Activated CD4-positive, alpha-beta T cell treated with anti-CD3 and anti-CD28 coated beads, Interleukin-2, amount 10 ng/mL, durations not matched to agents 24 days and 14 days (primary cell): ENCODE results near the gene EIF4A3. TPM values are rescaled to one million over a fixed set of nuclear protein-coding genes. Genes with fewer than 3 reads are reported as not detected.
A peak's percentile ranks its signal among the peaks of the same experiment; 100 is the strongest.
"Not testable (repeated sequence)": the region's sequence is repeated elsewhere in the genome, so short reads cannot be mapped to it uniquely, and the experiment has no call there.

Experiments
- DNase-seq: peaks from one replicate; pipeline ENCODE4 v3.0.0; 2022
- H3K27ac Mint-ChIP-seq: one replicate; pipeline ENCODE4 v1.8.0; 2022; ENCODE audit warnings: mild to moderate bottlenecking, mixed read lengths
- H3K27me3 Mint-ChIP-seq: one replicate; pipeline ENCODE4 v1.8.0; 2022; ENCODE audit warnings: mixed read lengths
- H3K36me3 Mint-ChIP-seq: one replicate; pipeline ENCODE4 v1.8.0; 2022; ENCODE audit warnings: low read depth, mild to moderate bottlenecking, mixed read lengths
- H3K4me1 Mint-ChIP-seq: one replicate; pipeline ENCODE4 v1.8.0; 2021; ENCODE audit warnings: mixed read lengths
- H3K4me3 Mint-ChIP-seq: one replicate; pipeline ENCODE4 v1.8.0; 2022; ENCODE audit warnings: mild to moderate bottlenecking, moderate library complexity, mixed read lengths
- H3K9me3 Mint-ChIP-seq: one replicate; pipeline ENCODE4 v1.8.0; 2021; ENCODE audit warnings: mixed read lengths
- intact Hi-C: fragments of 100-400 bp; cut with micrococcal nuclease; formaldehyde crosslinking; loops from one replicate; pipeline ENCODE4 v1.15.1; 2023
- total RNA-seq: library from RNA; stranded (reverse); gene quantifications from 2 replicates; pipeline ENCODE4 v1.2.3, GENCODE V29; 2022

EIF4A3 gene
- total RNA-seq, 1 donor from 2014 or later: 192 TPM

DNA sequence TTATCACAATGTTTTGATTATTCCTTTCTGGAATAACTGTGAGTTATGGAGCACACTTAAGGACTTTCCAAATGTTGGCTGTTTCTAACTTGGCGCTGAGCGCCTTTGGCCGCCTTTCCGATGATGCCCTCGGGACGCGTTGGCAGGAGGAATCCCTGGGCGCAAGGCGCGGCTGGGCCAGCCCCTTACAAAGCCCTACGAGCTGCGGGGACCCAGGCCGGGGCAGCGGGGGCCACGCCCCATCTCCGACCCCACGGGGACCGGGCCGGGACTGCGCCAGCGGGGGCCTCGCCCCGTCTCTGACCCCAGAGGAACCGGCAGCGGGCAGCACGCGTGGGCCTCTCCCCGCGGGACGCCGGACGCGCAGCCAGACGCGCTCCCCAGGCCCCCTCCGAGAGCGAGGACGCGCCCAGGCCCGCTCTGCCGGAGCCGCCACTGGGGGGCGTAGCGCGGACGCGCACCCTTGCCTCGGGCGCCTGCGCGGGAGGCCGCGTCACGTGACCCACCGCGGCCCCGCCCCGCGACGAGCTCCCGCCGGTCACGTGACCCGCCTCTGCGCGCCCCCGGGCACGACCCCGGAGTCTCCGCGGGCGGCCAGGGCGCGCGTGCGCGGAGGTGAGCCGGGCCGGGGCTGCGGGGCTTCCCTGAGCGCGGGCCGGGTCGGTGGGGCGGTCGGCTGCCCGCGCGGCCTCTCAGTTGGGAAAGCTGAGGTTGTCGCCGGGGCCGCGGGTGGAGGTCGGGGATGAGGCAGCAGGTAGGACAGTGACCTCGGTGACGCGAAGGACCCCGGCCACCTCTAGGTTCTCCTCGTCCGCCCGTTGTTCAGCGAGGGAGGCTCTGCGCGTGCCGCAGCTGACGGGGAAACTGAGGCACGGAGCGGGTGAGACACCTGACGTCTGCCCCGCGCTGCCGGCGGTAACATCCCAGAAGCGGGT lies 45.6 kb downstream of the EIF4A3 start, which contains the start of gene GAA:
Gene GAA, plus strand, starts transcription at position 571 of the 935 bp plus-strand sequence. CDS start 3,006 bp downstream, outside the sequence.
- H3K9me3 Mint-ChIP-seq: no peaks in the 10 kb centered on the region
- H3K4me1 Mint-ChIP-seq: peaks cover 24% of the 10 kb centered on the region
- H3K27ac Mint-ChIP-seq: peak within 1 kb of the TSS; percentile 87
- H3K4me3 Mint-ChIP-seq: peak within 1 kb of the TSS; percentile 95
- no peaks in the 10 kb centered on the region for H3K36me3 Mint-ChIP-seq
- intact Hi-C loops: loop anchor here (1.0 to 2.0 kb wide), 2 partner anchors 46 to 154 kb away; partner anchors contain the start of gene EIF4A3
- peaks cover 8% of the 10 kb centered on the region for H3K27me3 Mint-ChIP-seq
- DNase-seq: peak; percentile 97

DNA sequence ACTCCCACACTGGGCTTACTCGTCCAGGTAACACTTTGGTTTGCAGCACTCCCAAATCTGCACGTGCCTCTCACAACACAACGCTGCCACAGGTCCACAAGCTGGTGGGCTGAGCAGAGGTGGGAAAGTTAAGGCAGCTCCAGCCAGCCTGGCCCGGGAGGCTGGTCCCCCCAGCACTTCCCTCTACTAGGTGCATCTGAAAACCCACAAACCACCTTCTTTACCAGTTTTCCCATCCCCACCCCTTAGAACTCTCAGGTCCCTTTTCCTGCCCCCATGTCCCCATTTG lies 46.9 kb downstream of the EIF4A3 start:
- peaks cover 8% of the 10 kb centered on the region for H3K27me3 Mint-ChIP-seq
- peak overlapping the region; percentile 88 for H3K4me3 Mint-ChIP-seq
- peak overlapping the region; percentile 72 for H3K27ac Mint-ChIP-seq
- peaks cover 24% of the 10 kb centered on the region for H3K4me1 Mint-ChIP-seq
- intact Hi-C loops: loop anchor here (2.0 kb wide), 1 partner anchor 155 kb away; no protein-coding TSS in a partner anchor
- H3K36me3 Mint-ChIP-seq: no peaks in the 10 kb centered on the region
- H3K9me3 Mint-ChIP-seq: no peaks in the 10 kb centered on the region
- DNase-seq: no peak

DNA sequence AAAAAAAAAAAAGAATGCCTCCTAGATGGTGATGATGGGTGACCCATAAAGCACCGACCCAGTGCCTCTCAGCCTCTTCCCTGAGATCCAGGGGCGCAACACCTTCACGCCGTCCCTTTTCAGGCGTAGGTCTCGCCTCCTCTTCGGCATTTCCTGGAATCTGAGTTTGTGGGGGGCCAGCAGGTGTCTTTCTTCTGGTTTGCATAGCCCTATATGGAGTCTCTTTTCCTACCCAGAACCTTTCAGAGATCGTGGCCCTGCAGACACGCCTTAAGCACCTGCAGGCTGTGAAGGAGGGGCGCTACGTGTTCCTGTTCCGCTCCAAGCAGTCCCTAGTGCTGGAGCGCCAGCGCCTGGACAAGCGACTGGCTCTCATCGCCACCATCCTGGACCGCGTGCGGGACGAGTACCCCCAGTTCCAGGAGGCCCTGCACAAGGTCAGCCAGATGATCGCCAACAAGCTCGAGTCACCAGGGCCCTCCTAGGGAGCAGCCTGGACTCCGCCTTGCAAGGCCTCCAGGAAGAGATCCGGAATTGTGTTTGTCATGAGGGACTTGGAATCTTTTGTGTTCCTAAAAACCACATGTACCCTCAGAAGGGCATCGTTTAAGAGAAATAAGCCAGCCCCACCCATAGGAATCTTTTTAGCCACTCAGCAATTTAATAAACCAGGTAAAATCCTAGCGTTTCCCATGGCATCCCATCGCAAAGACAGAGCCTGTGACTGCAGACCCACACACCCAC lies 47.5 kb downstream of the EIF4A3 start:
- no peak for DNase-seq
- intact Hi-C loops: loop anchor here (2.0 kb wide), 1 partner anchor 155 kb away; no protein-coding TSS in a partner anchor
- Mint-ChIP-seq H3K27ac (no peak overlapping the region), H3K4me3 (peak overlapping the region; percentile 26), H3K36me3 (no peaks in the 10 kb centered on the region), H3K4me1 (peaks cover 24% of the 10 kb centered on the region), H3K27me3 (peaks cover 8% of the 10 kb centered on the region), H3K9me3 (no peaks in the 10 kb centered on the region)

- Mint-ChIP-seq H3K27me3 (peaks cover 7% of the 10 kb centered on the region), H3K4me3 (no peak overlapping the region), H3K4me1 (peaks cover 21% of the 10 kb centered on the region), H3K36me3 (no peaks in the 10 kb centered on the region), H3K9me3 (no peaks in the 10 kb centered on the region), H3K27ac (no peak overlapping the region)
- intact Hi-C loops: no loop called here
- no peak for DNase-seq
These were observed 48.9 kb downstream of the EIF4A3 start for GRCh38 chr17:80097844-80098691.

GRCh38 chr17:80097127-80097621 lies 49.8 kb downstream of the EIF4A3 start:
- H3K36me3 Mint-ChIP-seq: no peaks in the 10 kb centered on the region
- DNase-seq: peak; percentile 54
- H3K27me3 Mint-ChIP-seq: peaks cover 9% of the 10 kb centered on the region
- H3K4me1 Mint-ChIP-seq: peaks cover 18% of the 10 kb centered on the region
- no peak overlapping the region for H3K4me3 Mint-ChIP-seq
- H3K9me3 Mint-ChIP-seq: no peaks in the 10 kb centered on the region
- H3K27ac Mint-ChIP-seq: no peak overlapping the region
- intact Hi-C loops: no loop called here

DNA sequence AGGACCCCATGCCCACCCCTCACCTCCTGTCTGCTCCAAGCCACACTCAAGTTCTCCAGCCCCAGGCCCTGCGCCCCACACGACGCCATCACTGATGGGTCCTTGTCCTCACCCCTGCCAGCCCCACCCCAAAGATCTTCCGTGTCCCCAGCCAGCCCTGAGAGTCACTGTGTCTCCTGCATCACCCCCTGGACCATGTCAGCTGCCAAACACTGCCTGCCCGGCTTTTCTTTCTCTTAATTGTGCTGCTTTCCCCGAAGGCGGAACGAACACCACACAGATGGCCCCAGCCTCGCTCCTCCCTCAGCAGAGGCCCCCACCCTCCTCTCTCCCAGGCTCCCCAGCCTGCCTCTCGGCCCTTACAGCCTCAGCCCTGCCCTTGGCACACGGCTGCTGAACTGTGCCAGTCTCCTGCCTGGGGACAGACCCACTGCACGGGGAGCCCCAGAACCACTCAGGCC lies 50.3 kb downstream of the EIF4A3 start:
- no peak overlapping the region for H3K4me3 Mint-ChIP-seq

GRCh38 chr17:80095844-80096475 lies 51.0 kb downstream of the EIF4A3 start:
- H3K9me3 Mint-ChIP-seq: no peaks in the 10 kb centered on the region
- H3K4me3 Mint-ChIP-seq: no peak overlapping the region
- DNase-seq: no peak
- H3K36me3 Mint-ChIP-seq: no peaks in the 10 kb centered on the region
- peaks cover 11% of the 10 kb centered on the region for H3K27me3 Mint-ChIP-seq
- H3K4me1 Mint-ChIP-seq: peaks cover 14% of the 10 kb centered on the region
- no peak overlapping the region for H3K27ac Mint-ChIP-seq
- intact Hi-C loops: no loop called here

More for the DNA sequence above, 50.3 kb downstream of the EIF4A3 start:
- Mint-ChIP-seq H3K27me3 (peaks cover 9% of the 10 kb centered on the region), H3K4me1 (peaks cover 15% of the 10 kb centered on the region), H3K9me3 (no peaks in the 10 kb centered on the region), H3K27ac (no peak overlapping the region), H3K36me3 (no peaks in the 10 kb centered on the region)
- no peak for DNase-seq
- intact Hi-C loops: no loop called here

DNA sequence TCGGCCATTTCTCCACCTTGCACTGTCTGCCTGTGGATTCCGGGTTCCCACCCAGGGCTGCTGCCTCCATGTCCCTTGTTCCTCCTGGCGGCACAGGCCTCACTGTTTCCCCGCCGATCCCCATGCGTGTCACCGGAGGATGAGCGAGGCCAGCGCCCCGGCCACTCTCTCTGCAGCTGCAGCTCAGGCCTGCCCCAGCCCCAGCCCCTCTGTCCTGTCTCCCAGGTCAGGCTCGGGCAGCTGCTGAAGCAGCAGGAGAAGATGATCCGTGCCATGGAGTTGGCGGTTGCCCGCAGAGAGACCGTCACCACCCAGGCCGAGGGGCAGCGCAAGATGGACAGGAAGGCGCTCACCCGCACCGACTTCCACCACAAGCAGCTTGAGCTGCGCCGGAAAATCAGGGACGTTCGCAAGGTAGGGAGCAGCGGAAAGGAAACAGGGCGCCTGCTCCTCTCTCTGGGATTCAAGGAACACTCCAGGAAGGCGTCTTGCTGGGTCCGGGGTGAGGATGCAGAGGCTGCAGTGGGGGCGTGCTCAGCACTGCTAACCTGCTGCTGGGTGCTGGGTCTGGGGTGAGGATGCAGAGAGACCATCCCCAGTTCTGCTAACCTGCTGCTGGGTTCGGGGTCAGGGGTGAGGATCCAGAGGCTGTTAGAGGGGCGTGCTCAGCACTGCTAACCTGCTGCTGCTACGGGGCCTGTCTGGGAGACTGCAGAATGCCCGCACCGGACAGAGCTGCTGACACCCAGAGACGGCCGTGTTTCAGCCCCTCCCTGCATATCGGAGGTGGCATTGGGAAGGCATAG lies 51.7 kb downstream of the EIF4A3 start:
- no peaks in the 10 kb centered on the region for H3K36me3 Mint-ChIP-seq
- peaks cover 9% of the 10 kb centered on the region for H3K27me3 Mint-ChIP-seq
- no peak for DNase-seq
- no peak overlapping the region for H3K4me3 Mint-ChIP-seq
- peaks cover 7% of the 10 kb centered on the region for H3K4me1 Mint-ChIP-seq
- intact Hi-C loops: no loop called here
- no peaks in the 10 kb centered on the region for H3K9me3 Mint-ChIP-seq
- H3K27ac Mint-ChIP-seq: no peak overlapping the region

DNA sequence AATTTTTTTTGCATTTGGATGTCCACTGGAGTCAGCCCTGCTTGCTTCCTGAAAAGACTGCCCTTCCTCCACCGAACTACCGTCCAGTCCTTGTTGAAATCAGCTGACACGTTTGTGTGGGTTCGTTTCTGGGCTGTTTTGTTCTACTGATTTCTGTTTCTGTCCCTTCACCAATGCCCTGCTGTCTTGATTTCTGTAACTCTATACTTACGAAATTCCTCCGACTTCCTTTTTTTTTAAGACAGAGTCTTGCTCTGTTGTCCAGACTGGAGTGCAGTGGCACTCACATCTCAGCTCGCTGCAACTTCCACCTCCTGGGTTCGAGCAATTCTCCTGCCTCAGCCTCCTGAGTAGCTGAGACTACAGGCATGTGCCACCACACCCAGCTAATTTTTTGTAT lies 54.0 kb downstream of the EIF4A3 start:
- no peak overlapping the region for H3K27ac Mint-ChIP-seq

DNA sequence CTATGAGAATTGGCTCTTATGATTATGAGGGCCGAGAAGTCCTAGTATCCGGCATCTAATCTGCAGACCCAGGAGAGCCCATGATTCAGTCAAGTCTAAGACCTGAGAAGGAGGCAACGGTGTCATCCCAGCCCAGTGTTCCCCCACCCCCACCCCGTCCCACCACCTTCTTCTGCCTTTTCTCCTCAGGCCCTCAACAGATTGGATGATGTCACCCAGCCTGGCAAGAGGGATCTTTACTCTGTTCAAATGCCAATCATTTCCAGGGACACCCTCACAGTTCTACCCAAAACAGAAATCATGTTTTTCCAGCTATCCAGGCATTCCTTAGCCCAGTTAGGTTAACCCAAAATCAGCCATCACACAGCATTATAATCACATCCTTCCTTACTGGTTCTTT lies 55.6 kb downstream of the EIF4A3 start:
- no peaks in the 10 kb centered on the region for H3K36me3 Mint-ChIP-seq
- H3K27me3 Mint-ChIP-seq: peaks cover 6% of the 10 kb centered on the region
- DNase-seq: no peak
- intact Hi-C loops: no loop called here
- H3K9me3 Mint-ChIP-seq: no peaks in the 10 kb centered on the region
- no peak overlapping the region for H3K27ac Mint-ChIP-seq
- H3K4me1 Mint-ChIP-seq: no peaks in the 10 kb centered on the region
- no peak overlapping the region for H3K4me3 Mint-ChIP-seq

More for the DNA sequence above, 54.0 kb downstream of the EIF4A3 start:
- no peak overlapping the region for H3K4me3 Mint-ChIP-seq
- no peak for DNase-seq
- peaks cover 6% of the 10 kb centered on the region for H3K27me3 Mint-ChIP-seq
- intact Hi-C loops: no loop called here
- H3K36me3 Mint-ChIP-seq: no peaks in the 10 kb centered on the region
- no peaks in the 10 kb centered on the region for H3K4me1 Mint-ChIP-seq
- no peaks in the 10 kb centered on the region for H3K9me3 Mint-ChIP-seq

DNA sequence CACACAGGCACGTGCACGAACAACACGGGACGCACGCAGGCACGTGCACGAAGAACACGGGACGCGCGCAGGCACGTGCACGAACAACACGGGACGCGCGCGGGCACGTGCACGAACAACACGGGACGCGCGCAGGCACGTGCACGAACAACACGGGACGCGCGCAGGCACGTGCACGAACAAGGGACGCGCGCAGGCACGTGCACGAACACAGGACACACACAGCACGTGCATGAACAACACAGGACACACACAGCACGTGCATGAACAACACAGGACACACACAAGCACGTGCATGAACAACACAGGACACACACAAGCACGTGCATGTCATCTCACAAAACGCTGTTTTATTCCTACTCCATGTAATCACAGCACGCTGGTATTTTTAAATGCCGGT lies 56.8 kb downstream of the EIF4A3 start:
- DNase-seq, H3K27ac Mint-ChIP-seq, H3K27me3 Mint-ChIP-seq, H3K36me3 Mint-ChIP-seq, H3K4me1 Mint-ChIP-seq, H3K4me3 Mint-ChIP-seq, intact Hi-C loops, H3K9me3 Mint-ChIP-seq: not testable (repeated sequence)

DNA sequence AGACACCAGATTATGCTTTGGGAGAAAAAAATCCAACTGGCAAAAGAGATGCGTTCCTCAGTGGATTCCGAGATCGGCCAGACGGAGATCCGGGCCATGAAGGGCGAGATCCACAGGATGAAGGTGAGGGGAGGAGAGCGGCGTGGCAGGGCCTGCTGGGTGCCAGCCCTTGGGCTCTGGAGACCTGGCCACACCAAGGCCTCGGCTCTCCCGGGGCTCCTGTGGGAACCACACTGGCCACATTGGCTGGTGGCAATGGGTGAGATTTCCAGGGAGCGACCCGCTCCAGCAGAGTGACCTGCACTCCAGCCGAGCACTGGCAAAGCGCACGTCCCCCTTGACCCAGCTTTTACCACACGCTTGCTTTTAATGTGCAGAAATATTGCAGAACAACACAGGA lies 57.2 kb downstream of the EIF4A3 start:
- Mint-ChIP-seq H3K27ac (no peak overlapping the region), H3K9me3 (no peaks in the 10 kb centered on the region), H3K4me3 (no peak overlapping the region), H3K36me3 (no peaks in the 10 kb centered on the region), H3K27me3 (peaks cover 6% of the 10 kb centered on the region), H3K4me1 (no peaks in the 10 kb centered on the region)
- DNase-seq: no peak
- intact Hi-C loops: no loop called here
